ENCODE data around the gene SPTBN1. TPM values are rescaled to one million over a fixed set of nuclear protein-coding genes. Genes with fewer than 3 reads are reported as not detected.

Gene SPTBN1
- total RNA-seq, 2 donors from 2014 or later = 415 to 524 TPM

DNA sequence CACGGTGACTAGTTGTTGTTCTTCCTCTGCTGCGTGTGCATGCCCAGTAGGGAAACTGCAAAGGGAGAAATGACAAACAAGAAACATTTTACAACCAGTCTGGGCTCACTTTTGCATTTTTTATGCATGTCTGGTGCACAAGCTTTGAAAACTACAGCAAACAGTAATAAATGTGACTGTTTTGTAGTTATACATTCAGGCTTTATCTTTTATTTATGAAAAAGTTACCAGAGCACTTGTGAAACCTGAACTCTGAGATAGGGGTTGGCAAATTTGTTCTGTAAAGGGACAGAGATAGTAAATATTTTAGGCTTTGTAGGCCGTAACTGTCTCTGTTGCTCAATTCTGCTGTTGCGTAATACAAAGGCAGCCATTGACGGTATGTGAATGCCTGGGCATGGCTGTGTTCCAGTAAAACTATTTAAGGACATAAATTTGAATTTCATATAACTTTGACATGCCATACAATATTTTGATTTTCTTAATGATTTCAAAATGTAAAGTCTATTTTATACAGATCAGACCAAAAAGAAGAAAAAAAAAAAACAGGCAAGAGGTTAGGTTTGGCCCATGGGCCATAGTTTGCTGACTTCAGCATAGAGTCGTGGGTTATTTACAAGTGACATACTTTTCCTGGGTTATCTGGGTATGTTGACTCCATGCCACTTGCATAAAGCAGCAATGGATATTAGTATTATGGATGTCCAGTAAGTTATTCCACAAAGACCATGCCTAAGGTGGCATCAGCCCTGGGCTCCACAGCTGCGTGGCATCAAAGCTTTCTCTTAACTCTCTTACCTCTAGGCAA lies 213.8 kb downstream of the SPTBN1 start:
- H3K36me3 ChIP-seq = peaks cover 14% of the 10 kb centered on the region
- ATAC-seq (ENCODE audit: insufficient number of reproducible peaks, low FRiP score, low read depth) (no peak), DNase-seq (ENCODE audit: low spot score) (no peak)
- no peaks in the 10 kb centered on the region for H3K27me3 ChIP-seq (replicated peaks; ENCODE audit: insufficient read depth)
- peaks cover 14 to 49% of the 10 kb centered on the region in 2 donors for H3K4me1 ChIP-seq (ENCODE audit: control insufficient read depth in 1 of 2, low read depth in 2 of 2)
- TF ChIP-seq CTCF (IDR thresholded peaks at IDR 0.05) = no peak
- peak overlapping the region in 1 of 2 donors; percentile 3 for H3K27ac ChIP-seq
- H3K9me3 ChIP-seq = no peaks in the 10 kb centered on the region
- H3K4me3 ChIP-seq = no peak overlapping the region

DNA sequence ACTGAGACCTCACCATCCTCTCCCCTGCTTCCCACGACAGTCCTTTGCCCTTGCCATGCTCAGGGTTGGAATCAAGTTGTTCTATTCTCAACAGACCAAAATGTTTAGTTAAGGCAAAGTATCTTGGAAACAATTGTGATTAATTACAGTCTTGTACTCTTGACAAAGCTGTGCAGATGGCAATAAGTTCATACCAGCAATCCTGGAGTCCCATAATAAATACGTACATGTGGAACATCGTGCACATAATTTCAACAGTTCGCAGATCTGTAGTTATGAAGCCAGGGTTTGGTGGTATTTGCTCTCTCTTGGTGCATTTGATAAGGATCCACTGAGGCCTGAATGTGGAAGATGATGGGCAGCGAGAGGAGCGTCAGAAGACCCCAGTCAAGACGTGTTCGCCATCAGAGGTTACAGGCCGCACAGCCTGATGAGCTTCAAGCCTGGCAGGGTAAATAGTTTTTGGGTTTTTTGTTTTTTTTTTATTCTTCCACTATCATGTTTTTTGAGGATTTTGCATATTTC lies 214.4 kb downstream of the SPTBN1 start:
- Histone ChIP-seq H3K27ac (no peak overlapping the region), H3K4me3 (no peak overlapping the region), H3K4me1 (ENCODE audit: control insufficient read depth in 1 of 2, low read depth in 2 of 2) (peaks cover 14 to 49% of the 10 kb centered on the region in 2 donors), H3K36me3 (peaks cover 14% of the 10 kb centered on the region), H3K27me3 (replicated peaks; ENCODE audit: insufficient read depth) (no peaks in the 10 kb centered on the region), H3K9me3 (no peaks in the 10 kb centered on the region)
- no peak for TF ChIP-seq CTCF (IDR thresholded peaks at IDR 0.05)
- ATAC-seq (ENCODE audit: insufficient number of reproducible peaks, low FRiP score, low read depth) = no peak
- no peak for DNase-seq (ENCODE audit: low spot score)

DNA sequence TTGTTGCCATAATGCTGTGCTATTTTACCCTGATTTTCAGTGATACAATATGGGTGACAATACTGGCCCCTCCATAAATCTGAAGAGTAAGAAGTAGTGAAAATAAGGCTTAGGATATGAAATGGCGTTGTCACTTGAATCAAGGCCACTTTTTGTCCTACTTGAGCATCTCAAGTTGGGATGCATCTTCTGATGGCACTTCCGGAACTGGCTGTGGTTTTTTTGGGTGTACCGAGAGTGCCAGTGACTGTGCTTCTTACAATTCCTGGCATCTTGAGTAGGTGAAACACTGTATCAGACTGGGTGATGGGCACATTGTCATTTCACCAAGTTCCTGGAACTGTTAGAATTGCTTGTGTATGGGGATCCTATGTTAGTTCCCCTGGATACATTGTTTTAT lies 214.9 kb downstream of the SPTBN1 start:
- H3K4me3 ChIP-seq = no peak overlapping the region
- peaks cover 14 to 44% of the 10 kb centered on the region in 2 donors for H3K4me1 ChIP-seq (ENCODE audit: control insufficient read depth in 1 of 2, low read depth in 2 of 2)
- DNase-seq (ENCODE audit: low spot score) = no peak
- TF ChIP-seq CTCF (IDR thresholded peaks at IDR 0.05) = no peak
- H3K27ac ChIP-seq = no peak overlapping the region
- ATAC-seq (ENCODE audit: insufficient number of reproducible peaks, low FRiP score, low read depth) = no peak
- peaks cover 14% of the 10 kb centered on the region for H3K36me3 ChIP-seq
- no peaks in the 10 kb centered on the region for H3K9me3 ChIP-seq
- no peaks in the 10 kb centered on the region for H3K27me3 ChIP-seq (replicated peaks; ENCODE audit: insufficient read depth)

DNA sequence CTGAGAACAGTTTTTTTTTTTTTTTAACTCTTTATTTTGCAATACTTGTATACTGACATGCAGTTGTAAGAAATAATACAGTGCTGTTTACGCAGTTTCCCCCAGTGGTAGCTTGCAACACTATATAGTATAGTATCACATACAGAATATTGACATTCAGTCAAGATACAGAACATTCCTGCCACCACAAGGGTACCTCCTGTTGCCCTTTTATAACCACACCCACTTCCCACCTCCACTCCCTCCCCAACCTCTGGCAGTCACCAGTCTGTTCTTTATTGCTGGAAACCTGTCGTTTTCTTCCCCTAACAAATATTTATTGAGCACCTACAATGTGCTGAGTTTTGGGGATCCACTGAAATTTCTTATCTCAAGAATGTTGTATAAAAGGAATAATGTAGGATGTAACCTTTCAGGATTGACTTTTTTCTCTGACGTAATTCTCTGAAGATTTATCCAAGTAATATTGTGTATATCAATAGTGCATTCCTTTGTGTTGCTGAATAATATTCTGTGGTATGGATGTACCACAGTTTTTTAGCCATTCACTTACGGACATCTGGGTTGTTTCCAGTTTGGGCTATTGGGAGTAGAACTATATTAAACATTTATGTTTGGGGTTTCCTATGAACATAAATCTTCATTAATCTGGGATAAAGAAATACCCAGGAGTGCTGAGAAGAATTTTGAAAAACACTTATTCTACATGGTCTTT lies 215.9 kb downstream of the SPTBN1 start:
- Histone ChIP-seq H3K27me3 (replicated peaks; ENCODE audit: insufficient read depth) (no peaks in the 10 kb centered on the region), H3K4me1 (ENCODE audit: control insufficient read depth in 1 of 2, low read depth in 2 of 2) (peaks cover 6 to 34% of the 10 kb centered on the region in 2 donors), H3K36me3 (peaks cover 14% of the 10 kb centered on the region), H3K4me3 (no peak overlapping the region), H3K27ac (peak overlapping the region in 1 of 2 donors; percentile 68), H3K9me3 (no peaks in the 10 kb centered on the region)
- no peak for ATAC-seq (ENCODE audit: insufficient number of reproducible peaks, low FRiP score, low read depth)
- DNase-seq (ENCODE audit: low spot score) = no peak
- no peak for TF ChIP-seq CTCF (IDR thresholded peaks at IDR 0.05)
